Loucy (cell line): ENCODE results near the gene ARSD.

ENCODE experiments used
- H2AFZ ChIP-seq: fragments of 200-600 bp; sonication (generic); 2 replicates; pipeline ENCODE4 v1.6.0; 2016; ENCODE audit warnings: antibody characterized with exemption, mild to moderate bottlenecking, low read length, moderate library complexity
- H3F3A ChIP-seq: fragments of 200-600 bp; 2 replicates; pipeline ENCODE4 v1.6.0; 2016; ENCODE audit warnings: antibody characterized with exemption, low read depth, mild to moderate bottlenecking
- H3K27me3 ChIP-seq: fragments of 200-600 bp; sonication (generic); 2 replicates; pipeline ENCODE4 v1.6.1; 2014; ENCODE audit warnings: low read length, mild to moderate bottlenecking; ENCODE audit not compliant: insufficient read depth, poor library complexity, severe bottlenecking
- H3K36me3 ChIP-seq: fragments of 200-600 bp; sonication (generic); 2 replicates; pipeline ENCODE4 v1.6.1; 2016; ENCODE audit warnings: low read length; ENCODE audit not compliant: insufficient read depth
- H3K4me1 ChIP-seq: fragments of 200-600 bp; sonication (generic); 2 replicates; pipeline ENCODE4 v1.5.1; 2014; ENCODE audit warnings: low read length, mild to moderate bottlenecking; ENCODE audit not compliant: insufficient read depth, poor library complexity, severe bottlenecking
- H3K4me2 ChIP-seq: fragments of 200-600 bp; sonication (generic); 2 replicates; pipeline ENCODE4 v1.6.0; 2014; ENCODE audit warnings: antibody characterized with exemption, low read length, low read depth, mild to moderate bottlenecking; ENCODE audit not compliant: poor library complexity, severe bottlenecking
- H3K4me3 ChIP-seq: fragments of 200-600 bp; sonication (generic); 2 replicates; pipeline ENCODE4 v1.5.1; 2014; ENCODE audit warnings: low read length, mild to moderate bottlenecking, mixed read lengths; ENCODE audit not compliant: poor library complexity, severe bottlenecking
- H3K79me2 ChIP-seq: fragments of 200-600 bp; sonication (generic); 2 replicates; pipeline ENCODE4 v1.6.1; 2014; ENCODE audit warnings: low read length; ENCODE audit not compliant: insufficient read depth
- H3K9ac ChIP-seq: fragments of 200-600 bp; sonication (generic); 2 replicates; pipeline ENCODE4 v1.6.0; 2014; ENCODE audit warnings: mild to moderate bottlenecking, low read depth, low read length, moderate library complexity; ENCODE audit not compliant: poor library complexity, severe bottlenecking
- H3K9me2 ChIP-seq: fragments of 200-600 bp; sonication (generic); replicated peaks from 2 replicates; pipeline ENCODE4 v1.6.1; 2016; ENCODE audit warnings: low read depth, low read length, mixed read lengths
- H3K9me3 ChIP-seq: fragments of 200-600 bp; sonication (generic); 2 replicates; pipeline ENCODE4 v1.6.1; 2014; ENCODE audit warnings: mild to moderate bottlenecking, antibody characterized with exemption, low read length, low read depth; ENCODE audit not compliant: insufficient read depth
- H4K20me1 ChIP-seq: fragments of 200-600 bp; sonication (generic); 2 replicates; pipeline ENCODE4 v1.6.0; 2014; ENCODE audit warnings: antibody characterized with exemption, low read length, mild to moderate bottlenecking; ENCODE audit not compliant: insufficient read depth, poor library complexity, severe bottlenecking
- EZH2phosphoT487 ChIP-seq: fragments of 200-600 bp; IDR thresholded peaks from 2 replicates; pipeline ENCODE4 v1.6.1; 2018; ENCODE audit warnings: antibody characterized with exemption, mild to moderate bottlenecking, moderate library complexity, borderline replicate concordance
- TF ChIP-seq, protein P1 (sequence below): fragments of 200-600 bp; sonication (generic); conservative IDR thresholded peaks from 2 replicates; pipeline ENCODE4 v1.5.1; 2014; ENCODE audit warnings: mild to moderate bottlenecking, antibody characterized with exemption, low read length

The ARSD gene

DNA sequence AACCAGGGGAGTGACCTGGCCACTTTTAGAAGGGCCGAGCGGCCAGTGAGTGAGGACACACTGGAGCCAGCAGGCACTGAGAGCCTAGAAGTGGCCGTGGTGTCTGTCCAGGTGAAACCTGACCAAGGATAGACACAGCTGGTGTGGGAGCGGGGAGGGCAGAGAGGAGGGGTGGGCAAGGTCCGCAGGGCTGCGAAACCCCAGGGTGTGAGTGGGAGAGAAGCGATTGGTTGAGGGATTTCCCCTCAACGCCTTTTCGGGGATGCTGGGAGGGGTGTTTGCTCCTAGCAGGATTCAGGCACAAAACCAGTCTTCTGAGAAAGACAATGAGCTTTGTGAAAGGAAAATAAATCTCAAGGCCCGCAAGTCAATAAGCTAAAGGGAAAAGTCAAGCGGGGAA lies 33.2 kb upstream of the ARSD start:
- H3F3A ChIP-seq: no peaks in the 10 kb centered on the region
- no peak overlapping the region for H3K4me3 ChIP-seq

DNA sequence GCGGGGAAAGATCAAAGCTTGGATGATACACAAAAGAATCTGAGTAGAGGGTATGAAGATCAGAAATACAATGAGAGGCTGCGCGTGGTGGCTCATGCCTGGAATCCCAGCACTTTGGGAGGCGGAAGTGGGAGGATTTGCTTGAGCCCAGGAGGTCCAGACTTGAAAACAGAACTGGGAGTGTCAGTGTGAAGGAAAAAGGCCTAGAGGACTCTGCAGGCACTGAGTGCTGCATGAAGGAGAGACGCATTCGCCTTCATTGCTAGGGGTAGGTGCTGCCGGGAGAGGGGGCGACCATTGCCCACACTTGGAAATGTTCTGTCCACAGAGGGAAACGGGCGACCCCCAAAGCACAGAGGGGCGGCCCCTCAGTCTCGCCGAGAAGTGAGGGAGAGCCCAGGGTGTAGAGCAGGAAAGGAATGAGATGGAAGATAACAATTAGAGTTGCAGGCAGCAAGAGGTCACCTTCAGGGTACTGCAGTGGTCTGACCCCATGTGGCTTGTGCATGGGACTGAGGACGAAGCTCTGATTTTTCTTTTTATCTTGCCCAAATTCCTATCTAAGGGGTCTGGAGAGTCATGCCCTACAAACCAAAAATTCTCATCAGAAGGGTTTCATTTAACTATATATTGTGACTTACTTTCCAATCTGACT lies 31.8 kb upstream of the ARSD start:
- Histone ChIP-seq H3K9me2 (no peaks in the 10 kb centered on the region), H2AFZ (no peak overlapping the region), H3K4me1 (no peaks in the 10 kb centered on the region), H3K9me3 (no peaks in the 10 kb centered on the region), H4K20me1 (no peaks in the 10 kb centered on the region), H3K9ac (no peak overlapping the region), H3F3A (no peaks in the 10 kb centered on the region), H3K36me3 (no peaks in the 10 kb centered on the region), H3K79me2 (no peaks in the 10 kb centered on the region), H3K27me3 (no peaks in the 10 kb centered on the region), H3K4me3 (no peak overlapping the region), H3K4me2 (no peak overlapping the region)
- TF ChIP-seq, protein P1, sequence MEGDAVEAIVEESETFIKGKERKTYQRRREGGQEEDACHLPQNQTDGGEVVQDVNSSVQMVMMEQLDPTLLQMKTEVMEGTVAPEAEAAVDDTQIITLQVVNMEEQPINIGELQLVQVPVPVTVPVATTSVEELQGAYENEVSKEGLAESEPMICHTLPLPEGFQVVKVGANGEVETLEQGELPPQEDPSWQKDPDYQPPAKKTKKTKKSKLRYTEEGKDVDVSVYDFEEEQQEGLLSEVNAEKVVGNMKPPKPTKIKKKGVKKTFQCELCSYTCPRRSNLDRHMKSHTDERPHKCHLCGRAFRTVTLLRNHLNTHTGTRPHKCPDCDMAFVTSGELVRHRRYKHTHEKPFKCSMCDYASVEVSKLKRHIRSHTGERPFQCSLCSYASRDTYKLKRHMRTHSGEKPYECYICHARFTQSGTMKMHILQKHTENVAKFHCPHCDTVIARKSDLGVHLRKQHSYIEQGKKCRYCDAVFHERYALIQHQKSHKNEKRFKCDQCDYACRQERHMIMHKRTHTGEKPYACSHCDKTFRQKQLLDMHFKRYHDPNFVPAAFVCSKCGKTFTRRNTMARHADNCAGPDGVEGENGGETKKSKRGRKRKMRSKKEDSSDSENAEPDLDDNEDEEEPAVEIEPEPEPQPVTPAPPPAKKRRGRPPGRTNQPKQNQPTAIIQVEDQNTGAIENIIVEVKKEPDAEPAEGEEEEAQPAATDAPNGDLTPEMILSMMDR: no peak
- no peak for TF ChIP-seq EZH2phosphoT487

More for the DNA sequence above, 33.2 kb upstream of the ARSD start:
- no peaks in the 10 kb centered on the region for H3K79me2 ChIP-seq
- H3K9me3 ChIP-seq: no peaks in the 10 kb centered on the region
- no peaks in the 10 kb centered on the region for H3K27me3 ChIP-seq
- no peaks in the 10 kb centered on the region for H3K36me3 ChIP-seq
- no peaks in the 10 kb centered on the region for H3K9me2 ChIP-seq
- TF ChIP-seq, protein P1: no peak
- no peak for TF ChIP-seq EZH2phosphoT487
- no peak overlapping the region for H3K9ac ChIP-seq
- no peak overlapping the region for H3K4me2 ChIP-seq
- H2AFZ ChIP-seq: no peak overlapping the region
- no peaks in the 10 kb centered on the region for H3K4me1 ChIP-seq
- H4K20me1 ChIP-seq: no peaks in the 10 kb centered on the region

DNA sequence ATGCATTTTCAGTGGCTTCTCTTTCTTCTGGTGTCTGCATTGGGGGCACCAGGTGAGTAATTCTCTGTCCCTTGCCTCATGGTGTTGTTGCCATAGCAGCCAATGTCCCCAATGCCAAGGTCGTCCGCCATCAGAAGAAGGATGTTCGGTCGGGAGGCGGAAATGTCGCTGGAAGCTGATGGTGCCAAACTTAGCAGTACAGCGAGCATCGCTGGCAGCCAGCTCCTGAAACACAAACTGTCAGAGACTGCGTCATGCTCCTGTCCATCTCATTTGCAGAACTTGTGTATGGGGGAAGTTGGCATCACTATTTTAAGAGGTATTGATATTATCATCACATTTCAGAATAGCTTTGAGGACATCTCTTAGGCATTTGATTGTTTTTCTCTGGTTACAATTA lies 29.1 kb upstream of the ARSD start:
- TF ChIP-seq EZH2phosphoT487: no peak
- TF ChIP-seq, protein P1: no peak
- Histone ChIP-seq H3K9me3 (no peaks in the 10 kb centered on the region), H3K27me3 (no peaks in the 10 kb centered on the region), H3K9me2 (no peaks in the 10 kb centered on the region), H3K9ac (no peak overlapping the region), H4K20me1 (no peaks in the 10 kb centered on the region), H3K4me2 (no peak overlapping the region), H3K79me2 (no peaks in the 10 kb centered on the region), H2AFZ (no peak overlapping the region), H3F3A (no peaks in the 10 kb centered on the region), H3K4me1 (no peaks in the 10 kb centered on the region), H3K36me3 (no peaks in the 10 kb centered on the region), H3K4me3 (no peak overlapping the region)
